ENCODE measurements around the gene MIDN.
"Not testable (repeated sequence)": the region's sequence is repeated elsewhere in the genome, so short reads cannot be mapped to it uniquely, and the experiment has no call there.

Gene MIDN

GRCh38 chr19:1248139-1248785 lies at the start of gene MIDN:
MIDN (plus strand) TSS chr19:1248583; CDS start chr19:1250297, 1,714 bp downstream.
- H3K27me3 Mint-ChIP-seq, result no peaks in the 10 kb centered on the region
- H3K4me1 Mint-ChIP-seq (ENCODE audit: low read depth), result peaks cover 8% of the 10 kb centered on the region
- H3K4me3 Mint-ChIP-seq, result peak within 1 kb of the TSS; percentile 71
- H3K9me3 Mint-ChIP-seq (ENCODE audit: low read depth), result no peaks in the 10 kb centered on the region
- H3K27ac Mint-ChIP-seq, result peak within 1 kb of the TSS; percentile 50
- no peaks in the 10 kb centered on the region for H3K36me3 Mint-ChIP-seq

GRCh38 chr19:1199531-1199930 lies 48.9 kb upstream of the MIDN start:
- H3K4me1 Mint-ChIP-seq (ENCODE audit: low read depth), result peaks cover 15% of the 10 kb centered on the region
- H3K27me3 Mint-ChIP-seq, result no peaks in the 10 kb centered on the region
- no peak overlapping the region for H3K27ac Mint-ChIP-seq
- no peaks in the 10 kb centered on the region for H3K9me3 Mint-ChIP-seq (ENCODE audit: low read depth)
- H3K36me3 Mint-ChIP-seq, result no peaks in the 10 kb centered on the region
- H3K4me3 Mint-ChIP-seq, result no peak overlapping the region

GRCh38 chr19:1200614-1201013 lies 47.8 kb upstream of the MIDN start:
- not testable (repeated sequence) for H3K27me3 Mint-ChIP-seq; H3K9me3 Mint-ChIP-seq (ENCODE audit: low read depth); H3K27ac Mint-ChIP-seq; H3K36me3 Mint-ChIP-seq; H3K4me3 Mint-ChIP-seq
- peaks cover 16% of the 10 kb centered on the region for H3K4me1 Mint-ChIP-seq (ENCODE audit: low read depth)

- Mint-ChIP-seq H3K27ac (peak within 1 kb of the TSS; percentile 87), H3K9me3 (ENCODE audit: low read depth) (no peaks in the 10 kb centered on the region), H3K4me3 (peak within 1 kb of the TSS; percentile 93), H3K36me3 (no peaks in the 10 kb centered on the region), H3K27me3 (no peaks in the 10 kb centered on the region), H3K4me1 (ENCODE audit: low read depth) (peaks cover 28% of the 10 kb centered on the region)
Observed at GRCh38 chr19:1205114-1206099, 43.0 kb upstream of the MIDN start, which contains the start of gene STK11. STK11 (plus strand) TSS chr19:1205778; CDS start chr19:1206914, 1,136 bp downstream.

GRCh38 chr19:1206150-1206863 lies 42.1 kb upstream of the MIDN start:
- H3K36me3 Mint-ChIP-seq, result no peaks in the 10 kb centered on the region
- H3K4me3 Mint-ChIP-seq, result peak overlapping the region; percentile 93
- H3K4me1 Mint-ChIP-seq (ENCODE audit: low read depth), result peaks cover 28% of the 10 kb centered on the region
- no peaks in the 10 kb centered on the region for H3K9me3 Mint-ChIP-seq (ENCODE audit: low read depth)
- peak overlapping the region; percentile 87 for H3K27ac Mint-ChIP-seq
- no peaks in the 10 kb centered on the region for H3K27me3 Mint-ChIP-seq

GRCh38 chr19:1206864-1207450 lies 41.4 kb upstream of the MIDN start:
- peak overlapping the region; percentile 87 for H3K27ac Mint-ChIP-seq
- H3K36me3 Mint-ChIP-seq, result no peaks in the 10 kb centered on the region
- H3K27me3 Mint-ChIP-seq, result no peaks in the 10 kb centered on the region
- H3K4me3 Mint-ChIP-seq, result peak overlapping the region; percentile 93
- H3K9me3 Mint-ChIP-seq (ENCODE audit: low read depth), result no peaks in the 10 kb centered on the region
- H3K4me1 Mint-ChIP-seq (ENCODE audit: low read depth), result peaks cover 32% of the 10 kb centered on the region

- not testable (repeated sequence) for H3K9me3 Mint-ChIP-seq (ENCODE audit: low read depth); H3K36me3 Mint-ChIP-seq; H3K27ac Mint-ChIP-seq; H3K27me3 Mint-ChIP-seq
- Mint-ChIP-seq H3K4me1 (ENCODE audit: low read depth) (peaks cover 30% of the 10 kb centered on the region), H3K4me3 (peak overlapping the region; percentile 40)
Observed at GRCh38 chr19:1208830-1209229, 39.6 kb upstream of the MIDN start.

GRCh38 chr19:1210227-1210538 lies 38.2 kb upstream of the MIDN start:
- H3K27ac Mint-ChIP-seq, result no peak overlapping the region
- H3K27me3 Mint-ChIP-seq, result no peaks in the 10 kb centered on the region
- H3K36me3 Mint-ChIP-seq, result no peaks in the 10 kb centered on the region
- H3K9me3 Mint-ChIP-seq (ENCODE audit: low read depth), result no peaks in the 10 kb centered on the region
- H3K4me3 Mint-ChIP-seq, result no peak overlapping the region
- H3K4me1 Mint-ChIP-seq (ENCODE audit: low read depth), result peaks cover 29% of the 10 kb centered on the region

- Mint-ChIP-seq H3K4me1 (ENCODE audit: low read depth) (peaks cover 29% of the 10 kb centered on the region), H3K9me3 (ENCODE audit: low read depth) (no peaks in the 10 kb centered on the region), H3K27me3 (no peaks in the 10 kb centered on the region), H3K4me3 (no peak overlapping the region), H3K27ac (no peak overlapping the region), H3K36me3 (no peaks in the 10 kb centered on the region)
Observed at GRCh38 chr19:1211494-1212234, 36.7 kb upstream of the MIDN start.

- Mint-ChIP-seq H3K27ac (peak overlapping the region; percentile 91), H3K4me1 (ENCODE audit: low read depth) (peaks cover 26% of the 10 kb centered on the region), H3K9me3 (ENCODE audit: low read depth) (no peaks in the 10 kb centered on the region), H3K36me3 (no peaks in the 10 kb centered on the region), H3K4me3 (peak overlapping the region; percentile 77), H3K27me3 (no peaks in the 10 kb centered on the region)
Observed at GRCh38 chr19:1213391-1214286, 34.7 kb upstream of the MIDN start.

- Mint-ChIP-seq H3K4me1 (ENCODE audit: low read depth) (peaks cover 24% of the 10 kb centered on the region), H3K4me3 (peak overlapping the region; percentile 77), H3K36me3 (no peaks in the 10 kb centered on the region), H3K27me3 (no peaks in the 10 kb centered on the region), H3K27ac (peak overlapping the region; percentile 91), H3K9me3 (ENCODE audit: low read depth) (no peaks in the 10 kb centered on the region)
Observed at GRCh38 chr19:1214299-1214861, 34.0 kb upstream of the MIDN start.

GRCh38 chr19:1214862-1215731 lies 33.3 kb upstream of the MIDN start:
- Mint-ChIP-seq H3K27me3 (no peaks in the 10 kb centered on the region), H3K4me1 (ENCODE audit: low read depth) (peaks cover 19% of the 10 kb centered on the region), H3K4me3 (no peak overlapping the region), H3K9me3 (ENCODE audit: low read depth) (no peaks in the 10 kb centered on the region), H3K27ac (no peak overlapping the region), H3K36me3 (no peaks in the 10 kb centered on the region)

Data from activated naive CD8-positive, alpha-beta T cell (primary cell).